HG02981 (cell line): ENCODE results near the gene CYB5B.

ENCODE experiments used
- ATAC-seq: cut with Tn5 transposase; IDR thresholded peaks from one replicate; pipeline ENCODE4 v1.9.1; 2021; ENCODE audit warnings: mild to moderate bottlenecking, moderate library complexity; ENCODE audit not compliant: unreplicated experiment

CYB5B gene

DNA sequence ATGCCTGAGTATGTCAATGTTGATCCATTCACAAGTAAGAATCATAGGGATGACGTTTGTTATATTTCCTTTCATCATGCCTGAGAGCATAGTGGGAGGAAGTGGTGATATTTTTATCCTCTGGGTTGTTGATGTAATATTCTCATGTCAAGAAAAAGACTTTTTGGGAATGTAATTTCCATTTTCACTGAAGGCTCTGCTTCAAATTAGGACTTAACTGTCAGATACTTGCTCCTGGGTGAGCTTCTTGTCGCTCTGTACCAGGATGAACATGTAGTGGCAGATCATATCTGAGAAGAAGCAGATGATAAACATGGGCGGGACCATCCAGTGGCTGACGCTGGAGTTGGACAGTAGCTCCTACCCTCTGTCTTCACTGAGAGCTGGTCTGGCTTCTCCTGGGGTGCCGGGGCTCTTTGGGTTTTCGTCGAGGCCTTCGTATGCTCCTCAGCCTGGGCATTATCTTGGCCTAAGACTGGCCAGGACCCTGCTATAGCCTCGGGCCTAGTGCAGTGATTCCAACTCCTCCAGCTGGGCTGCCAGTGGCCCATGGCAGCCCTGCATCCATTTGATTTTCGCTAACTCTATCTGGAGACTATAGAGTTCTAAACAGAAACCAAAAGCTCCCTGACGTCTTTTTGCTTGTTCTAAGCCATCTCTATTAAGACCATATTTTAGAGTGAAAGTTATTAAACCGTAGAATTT, 19.7 kb downstream of the CYB5B start:
- no peak for ATAC-seq

GRCh38 chr16:69444873-69445517, 20.6 kb downstream of the CYB5B start:
- no peak for ATAC-seq

DNA sequence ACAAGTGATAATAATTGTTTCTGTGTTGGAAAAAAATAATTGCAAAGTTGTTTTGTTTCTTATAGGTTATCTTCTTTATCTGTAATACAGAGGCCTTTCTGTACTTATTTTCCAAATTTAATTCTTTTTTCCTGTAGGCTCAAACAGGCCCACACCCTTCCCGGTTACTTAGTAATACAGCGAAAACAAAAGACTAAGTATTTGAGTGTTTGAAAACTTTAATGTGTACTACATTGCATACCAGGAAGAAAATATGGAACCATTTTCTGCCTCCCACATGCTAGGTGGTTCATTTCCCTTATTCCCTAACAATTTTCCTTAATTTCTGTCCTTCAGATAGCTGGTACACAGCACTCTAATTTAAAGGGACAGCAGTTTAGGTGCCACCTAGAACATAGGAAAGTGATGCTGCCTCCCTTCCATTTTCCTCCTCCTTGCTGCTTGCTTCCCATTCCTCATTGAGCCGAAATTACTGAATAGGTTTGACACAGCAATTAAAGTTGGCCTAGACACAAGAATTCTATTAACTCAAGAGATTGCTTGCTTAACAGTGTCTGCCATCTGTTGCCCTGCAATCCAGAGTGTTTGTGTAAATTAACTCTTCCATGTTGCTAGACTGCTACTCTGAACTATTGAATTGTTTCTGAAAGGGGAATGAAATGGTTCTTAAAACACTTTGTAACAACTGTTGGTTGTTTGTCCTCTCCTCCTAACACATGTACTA, 24.2 kb downstream of the CYB5B start:
- ATAC-seq: no peak

- ATAC-seq: no peak
These were observed 26.7 kb downstream of the CYB5B start for GRCh38 chr16:69451166-69451565.

GRCh38 chr16:69453936-69454335, 29.5 kb downstream of the CYB5B start:
- no peak for ATAC-seq

- ATAC-seq: no peak
These were observed 39.5 kb downstream of the CYB5B start for GRCh38 chr16:69463876-69464275.

GRCh38 chr16:69465083-69465721, 40.8 kb downstream of the CYB5B start:
- ATAC-seq: no peak

GRCh38 chr16:69465881-69466280, 41.5 kb downstream of the CYB5B start:
- no peak for ATAC-seq

DNA sequence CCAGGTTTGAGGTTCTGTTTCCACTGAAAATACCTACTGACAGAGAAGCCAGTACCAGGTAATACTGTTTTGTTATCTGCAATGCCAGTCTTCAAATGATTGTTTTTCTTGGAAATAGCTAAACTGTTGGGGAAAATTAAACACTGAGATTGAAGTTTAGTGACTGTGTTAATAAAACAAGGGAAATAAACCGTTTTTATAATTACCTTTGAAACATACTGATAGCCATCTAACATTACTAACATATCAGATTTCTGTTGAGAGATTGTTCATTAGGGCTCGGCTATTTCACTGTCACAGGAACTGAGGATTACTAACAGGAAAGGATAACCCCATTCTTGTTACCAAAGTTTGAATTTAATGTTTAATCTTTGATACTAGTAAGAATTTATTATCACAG, 42.1 kb downstream of the CYB5B start:
- ATAC-seq: no peak

- ATAC-seq: no peak
These were observed 42.7 kb downstream of the CYB5B start for GRCh38 chr16:69467080-69467479.

GRCh38 chr16:69467531-69468204, 43.2 kb downstream of the CYB5B start:
- ATAC-seq: no peak

DNA sequence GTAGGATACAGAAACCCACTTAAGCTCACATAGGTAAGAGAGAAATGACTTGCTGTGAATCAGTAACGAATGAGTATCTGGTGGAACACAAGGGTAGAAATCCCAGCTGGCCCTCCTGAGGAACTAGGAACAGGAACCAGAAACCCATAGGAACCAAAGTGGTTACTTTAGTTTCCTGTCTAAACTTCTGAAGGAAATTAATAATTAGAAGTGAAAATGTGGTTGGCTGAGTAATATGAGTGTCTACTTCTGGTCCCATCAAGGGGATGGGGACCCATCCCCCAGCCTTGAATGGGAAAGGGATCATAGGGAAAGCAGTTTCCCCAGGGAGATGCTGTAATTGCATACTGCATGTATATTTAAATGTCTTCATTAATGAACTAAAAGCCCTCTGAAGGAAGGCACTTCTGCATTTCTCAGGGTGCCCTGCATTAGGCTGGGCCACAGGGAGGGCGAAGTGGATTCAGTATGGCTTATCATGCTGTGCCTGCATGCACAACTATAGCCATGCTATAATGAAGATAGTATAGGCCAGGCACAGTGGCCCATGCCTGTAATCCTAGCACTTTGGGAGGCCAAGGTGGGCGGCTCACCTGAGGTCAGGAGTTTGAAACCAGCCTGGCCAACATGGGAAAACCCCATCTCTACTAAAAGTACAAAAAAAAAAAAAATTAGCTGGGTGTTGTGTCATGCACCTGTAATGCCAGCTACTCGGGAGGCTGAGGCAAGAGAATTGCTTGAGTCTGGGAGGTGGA, 45.6 kb downstream of the CYB5B start:
- ATAC-seq: peak; percentile 71

DNA sequence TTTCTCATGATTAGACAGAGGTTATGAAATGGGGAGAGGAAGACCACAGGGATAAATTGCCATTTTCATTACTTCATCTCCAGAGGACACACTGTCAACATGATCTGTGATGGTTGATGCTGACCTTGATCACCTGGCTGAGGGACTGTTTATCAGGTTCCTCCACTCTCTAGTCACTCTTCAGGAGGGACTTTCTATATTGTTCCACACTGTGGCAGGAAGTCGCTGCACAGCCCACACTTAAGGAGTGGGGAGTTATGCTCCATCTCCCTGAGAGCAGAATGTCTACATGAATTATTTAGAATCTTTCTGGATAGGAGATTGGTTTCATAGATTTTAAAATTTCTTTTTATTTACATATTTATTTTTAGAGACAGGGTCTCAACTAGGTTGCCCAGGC, 46.7 kb downstream of the CYB5B start:
- no peak for ATAC-seq

GRCh38 chr16:69474408-69474807, 50.0 kb downstream of the CYB5B start:
- ATAC-seq: no peak

GRCh38 chr16:69476920-69477443, 52.6 kb downstream of the CYB5B start:
- no peak for ATAC-seq

DNA sequence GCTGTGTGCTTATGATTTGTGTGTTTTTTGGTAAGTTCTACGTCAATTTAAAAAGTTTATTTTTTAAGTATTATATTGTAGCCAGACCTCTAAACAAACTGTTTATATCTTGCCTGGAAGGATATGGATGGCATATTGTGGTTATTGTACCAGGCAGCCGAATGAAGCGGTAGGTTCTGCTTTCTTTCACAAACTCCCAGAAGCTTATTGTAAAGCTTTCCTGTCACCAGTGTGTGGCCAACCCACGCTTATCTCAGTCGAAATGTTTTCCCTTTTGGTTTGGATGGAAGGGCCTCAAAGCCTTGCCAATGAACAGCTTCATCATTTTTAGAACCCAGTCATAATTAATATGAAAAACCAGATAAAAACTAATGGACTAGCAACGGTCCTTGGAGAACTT, 53.1 kb downstream of the CYB5B start:
- no peak for ATAC-seq

DNA sequence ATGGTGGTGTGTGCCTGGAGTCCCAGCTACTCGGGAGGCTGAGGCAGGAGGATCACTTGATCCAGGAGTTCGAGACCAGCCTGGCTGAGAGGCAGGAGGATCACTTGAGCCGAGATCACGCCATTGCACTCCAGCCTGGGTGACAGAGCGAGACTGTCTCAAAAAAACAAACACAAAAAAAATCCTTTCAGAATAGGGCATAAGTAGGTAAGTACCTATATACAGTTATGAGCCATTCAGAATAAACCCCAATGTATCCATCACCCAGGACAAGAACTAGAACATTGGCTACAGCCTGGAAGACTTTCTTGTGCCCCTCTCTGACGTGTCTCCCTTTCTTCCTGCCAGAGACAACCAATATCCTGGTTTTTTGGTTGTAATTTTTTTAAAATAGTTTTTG, 54.3 kb downstream of the CYB5B start:
- ATAC-seq: no peak

GRCh38 chr16:69479775-69480174, 55.4 kb downstream of the CYB5B start:
- ATAC-seq: no peak

DNA sequence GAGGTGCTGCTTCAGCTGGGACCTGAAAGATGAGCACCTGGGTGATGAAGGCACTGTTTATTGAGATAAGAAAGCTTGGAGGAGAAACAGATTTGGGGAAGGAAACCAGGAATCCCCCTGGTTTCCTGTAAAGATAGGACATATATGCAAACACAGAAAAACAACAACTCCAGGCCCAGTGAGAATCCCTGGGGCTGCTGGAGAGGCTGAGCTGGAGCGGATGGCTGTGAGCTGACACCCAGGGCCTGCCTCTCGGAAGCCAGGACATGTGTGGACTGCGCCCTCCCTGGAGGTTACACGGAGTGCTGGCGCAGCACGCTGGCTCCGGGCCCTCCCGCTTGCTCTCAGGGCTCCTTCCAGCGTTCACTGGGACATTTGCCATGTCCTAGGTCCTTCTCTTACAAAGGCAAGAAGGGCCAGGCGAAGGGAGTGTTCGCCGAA, 57.5 kb downstream of the CYB5B start:
- no peak for ATAC-seq

GRCh38 chr16:69482410-69482991, 58.1 kb downstream of the CYB5B start:
- no peak for ATAC-seq
